CD8-positive, alpha-beta memory T cell (primary cell): ENCODE data around the gene NAA80. TPM values are rescaled to one million over a fixed set of nuclear protein-coding genes. Genes with fewer than 3 reads are reported as not detected.
A peak's percentile ranks its signal among the peaks of the same experiment; 100 is the strongest.

Experiments
- CTCF ChIA-PET: fragments of 350-600 bp; sonication (Branson Sonifier 250); formaldehyde crosslinking; loops from one replicate; lab custom pipeline; 2021; ENCODE audit warnings: antibody characterized with exemption; lab: Charles Lee
- POLR2A ChIA-PET: fragments of 350-600 bp; sonication (Branson Sonifier 250); formaldehyde crosslinking; loops from one replicate; lab custom pipeline; 2021; ENCODE audit warnings: antibody characterized with exemption; lab: Charles Lee
- DNase-seq, 5 donors: peaks; one replicate each; pipeline versions ENCODE4 v3.0.0 to v3.0.0-alpha.2; 2020 to 2022; ENCODE audit warnings: mixed read lengths in 1 of 5
- H3K27ac ChIP-seq: one replicate; pipeline ENCODE4 v1.7.0; 2013; ENCODE audit warnings: low read depth, mild to moderate bottlenecking, low read length, moderate library complexity
- H3K27me3 ChIP-seq: 2 replicates; pipeline ENCODE4 v1.7.0; 2013; ENCODE audit warnings: low read length, mild to moderate bottlenecking; ENCODE audit not compliant: insufficient read depth, poor library complexity, severe bottlenecking
- H3K36me3 ChIP-seq: 2 replicates; pipeline ENCODE4 v1.7.0; 2013; ENCODE audit warnings: mild to moderate bottlenecking, low read length, moderate library complexity; ENCODE audit not compliant: insufficient read depth
- H3K4me1 ChIP-seq: 2 replicates; pipeline ENCODE4 v1.7.0; 2013; ENCODE audit warnings: mild to moderate bottlenecking, low read length, moderate library complexity; ENCODE audit not compliant: insufficient read depth
- H3K4me3 ChIP-seq: 2 replicates; pipeline ENCODE4 v1.7.0; 2013; ENCODE audit warnings: mild to moderate bottlenecking, low read length
- H3K9me3 ChIP-seq: 2 replicates; pipeline ENCODE4 v1.7.0; 2013; ENCODE audit warnings: mild to moderate bottlenecking, low read length
- H3K27ac Mint-ChIP-seq, 8 donors: one replicate each; pipeline ENCODE4 v1.8.0; 2020 to 2021; ENCODE audit warnings: mixed read lengths in 8 of 8, mild to moderate bottlenecking in 6 of 8, inconsistent platforms in 3 of 8, moderate library complexity in 3 of 8
- H3K27me3 Mint-ChIP-seq, 2 donors: one replicate each; pipeline ENCODE4 v1.8.0; 2020 to 2021; ENCODE audit warnings: mixed read lengths in 2 of 2, mild to moderate bottlenecking in 1 of 2, moderate library complexity in 1 of 2
- H3K36me3 Mint-ChIP-seq, 3 donors: one replicate each; pipeline ENCODE4 v1.8.0; 2020 to 2021; ENCODE audit warnings: mixed read lengths in 3 of 3, inconsistent platforms in 1 of 3, mild to moderate bottlenecking in 1 of 3
- H3K4me1 Mint-ChIP-seq, 3 donors: one replicate each; pipeline ENCODE4 v1.8.0; 2020 to 2021; ENCODE audit warnings: mixed read lengths in 3 of 3, inconsistent platforms in 1 of 3, mild to moderate bottlenecking in 1 of 3
- H3K4me3 Mint-ChIP-seq, 7 donors: one replicate each; pipeline ENCODE4 v1.8.0; 2020 to 2021; ENCODE audit warnings: mixed read lengths in 7 of 7, mild to moderate bottlenecking in 6 of 7, moderate library complexity in 4 of 7, inconsistent platforms in 2 of 7
- H3K9me3 Mint-ChIP-seq, 5 donors: one replicate each; pipeline ENCODE4 v1.8.0; 2020 to 2022; ENCODE audit warnings: mixed read lengths in 5 of 5, mild to moderate bottlenecking in 3 of 5, moderate library complexity in 2 of 5, inconsistent platforms in 1 of 5
- polyA plus RNA-seq: library from polyadenylated mRNA; unstranded; fragments of 300-500 nt; fragmentation: Illumina TruSeq; gene quantifications from one replicate; pipeline ENCODE4 v1.2.3, GENCODE V29; 2021
- total RNA-seq, 2 experiments: library from RNA; stranded (reverse); gene quantifications; one replicate each; pipeline ENCODE4 v1.2.3, GENCODE V29; 2021

NAA80 gene
- total and polyA plus RNA-seq, 3 experiments from 2014 or later, result 17.3 to 19.3 (median 18.3) TPM

DNA sequence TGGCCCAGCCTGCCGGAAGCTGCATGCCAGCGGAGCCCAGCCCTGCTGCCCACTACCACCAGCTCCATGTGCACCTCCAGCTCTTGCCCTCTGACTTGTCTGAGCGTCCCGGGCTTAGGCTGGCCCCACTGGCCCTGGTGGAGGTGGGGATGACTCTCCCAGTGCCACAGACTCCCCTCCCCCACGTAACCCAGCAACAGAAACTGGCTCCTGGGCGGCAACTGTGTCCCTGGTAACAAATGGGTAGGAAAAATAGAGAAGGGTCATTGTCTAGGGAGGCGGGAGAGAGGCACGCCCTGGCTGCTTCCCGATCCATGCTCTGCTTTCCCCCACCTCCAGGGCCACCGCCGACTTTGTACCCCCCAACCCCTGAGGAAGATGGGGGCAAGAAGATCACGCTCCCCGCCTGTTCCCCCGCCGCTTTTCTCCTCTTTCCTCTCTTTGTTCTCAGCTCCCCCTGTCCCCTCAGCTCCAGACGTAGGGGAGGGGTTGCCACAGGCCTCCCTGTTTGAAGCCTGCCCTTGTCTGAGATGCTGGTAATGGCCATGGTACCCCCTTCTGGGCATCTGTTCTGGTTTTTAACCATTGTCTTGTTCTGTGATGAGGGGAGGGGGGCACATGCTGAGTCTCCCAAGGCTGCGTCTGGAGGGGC is 41.0 kb downstream of the NAA80 start:
- no peak overlapping the region for H3K4me3 ChIP-seq
- POLR2A ChIA-PET, result interaction anchor here (0.6 to 2.4 kb wide), 4 partner anchors 17 to 92 kb away, joined by 3 to 11 read pairs (median 8); partner anchors contain the start of genes GNAI2 and NPRL2
- H3K27ac ChIP-seq, result no peak overlapping the region
- peaks cover 0 to 21% (median 12%) of the 10 kb centered on the region in 3 donors for H3K4me1 Mint-ChIP-seq
- H3K9me3 Mint-ChIP-seq, result no peaks in the 10 kb centered on the region
- H3K27ac Mint-ChIP-seq, result no peak overlapping the region
- DNase-seq, result no peak
- H3K36me3 Mint-ChIP-seq, result peaks cover 4 to 59% (median 5%) of the 10 kb centered on the region in 3 donors
- H3K27me3 Mint-ChIP-seq, result peaks cover 0 to 2% of the 10 kb centered on the region in 2 donors
- CTCF ChIA-PET, result interaction anchor here (1.1 to 8.3 kb wide), 7 partner anchors 10 to 69 kb away, joined by 3 to 101 read pairs (median 7); partner anchors contain the start of gene GNAI2
- H3K4me3 Mint-ChIP-seq, result peak overlapping the region in 1 of 7 donors; percentile 70
- H3K36me3 ChIP-seq, result peaks cover 36% of the 10 kb centered on the region
- H3K9me3 ChIP-seq, result no peaks in the 10 kb centered on the region
- no peaks in the 10 kb centered on the region for H3K27me3 ChIP-seq
- H3K4me1 ChIP-seq, result peaks cover 5% of the 10 kb centered on the region

DNA sequence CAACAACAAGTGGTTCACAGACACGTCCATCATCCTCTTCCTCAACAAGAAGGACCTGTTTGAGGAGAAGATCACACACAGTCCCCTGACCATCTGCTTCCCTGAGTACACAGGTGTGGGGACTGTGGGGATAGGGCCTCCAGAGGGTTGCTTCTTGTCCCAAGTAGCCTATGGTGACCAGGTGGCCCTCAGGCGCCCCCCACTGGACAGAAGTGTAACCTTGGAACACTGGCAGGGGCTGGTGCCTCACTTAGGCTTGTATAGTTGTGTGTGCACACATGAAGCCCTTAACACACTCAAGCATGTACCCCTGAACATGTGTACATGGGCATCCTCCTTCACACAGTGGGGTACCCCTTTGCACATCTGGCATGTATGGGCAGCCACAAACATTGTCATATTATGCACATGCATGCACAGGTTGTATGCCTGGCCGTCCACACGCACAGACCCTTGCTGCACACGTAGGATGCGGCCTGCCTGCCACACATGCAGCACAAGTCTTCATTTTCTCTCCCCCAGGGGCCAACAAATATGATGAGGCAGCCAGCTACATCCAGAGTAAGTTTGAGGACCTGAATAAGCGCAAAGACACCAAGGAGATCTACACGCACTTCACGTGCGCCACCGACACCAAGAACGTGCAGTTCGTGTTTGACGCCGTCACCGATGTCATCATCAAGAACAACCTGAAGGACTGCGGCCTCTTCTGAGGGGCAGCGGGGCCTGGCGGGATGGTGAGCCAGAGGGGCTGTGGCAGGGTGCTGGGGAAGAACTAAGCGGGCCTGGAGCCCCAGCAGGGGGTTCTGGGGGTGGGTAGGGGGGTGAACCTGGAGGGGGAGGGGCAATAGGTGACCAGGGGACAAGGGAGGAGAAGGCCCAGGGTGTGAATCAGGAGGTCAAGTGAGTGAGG is 42.0 kb downstream of the NAA80 start:
- no peak overlapping the region for H3K4me3 ChIP-seq
- H3K4me1 Mint-ChIP-seq, result peaks cover 0 to 21% (median 12%) of the 10 kb centered on the region in 3 donors
- peaks cover 12% of the 10 kb centered on the region for H3K4me1 ChIP-seq
- no peak overlapping the region for H3K4me3 Mint-ChIP-seq
- POLR2A ChIA-PET, result no interaction called here
- H3K36me3 ChIP-seq, result peaks cover 45% of the 10 kb centered on the region
- no peaks in the 10 kb centered on the region for H3K9me3 ChIP-seq
- no peak for DNase-seq
- peak overlapping the region in 3 of 8 donors; percentile 15 to 84 (median 50) for H3K27ac Mint-ChIP-seq
- H3K9me3 Mint-ChIP-seq, result no peaks in the 10 kb centered on the region
- no peak overlapping the region for H3K27ac ChIP-seq
- CTCF ChIA-PET, result interaction anchor here (0.9 to 8.3 kb wide), 7 partner anchors 9 to 62 kb away, joined by 3 to 101 read pairs (median 7); partner anchors contain the start of gene GNAI2
- H3K36me3 Mint-ChIP-seq, result peaks cover 4 to 66% (median 5%) of the 10 kb centered on the region in 3 donors
- H3K27me3 Mint-ChIP-seq, result peaks cover 0 to 2% of the 10 kb centered on the region in 2 donors
- no peaks in the 10 kb centered on the region for H3K27me3 ChIP-seq

- H3K27ac ChIP-seq, result no peak overlapping the region
- Mint-ChIP-seq H3K36me3 (peaks cover 4 to 82% (median 5%) of the 10 kb centered on the region in 3 donors), H3K27me3 (peaks cover 0 to 2% of the 10 kb centered on the region in 2 donors), H3K4me1 (peaks cover 10 to 32% (median 16%) of the 10 kb centered on the region in 3 donors), H3K4me3 (no peak overlapping the region), H3K9me3 (no peaks in the 10 kb centered on the region), H3K27ac (peak overlapping the region in 2 of 8 donors; percentile 4 to 83)
- POLR2A ChIA-PET, result no interaction called here
- H3K36me3 ChIP-seq, result peaks cover 55% of the 10 kb centered on the region
- DNase-seq, result no peak
- no peak overlapping the region for H3K4me3 ChIP-seq
- no peaks in the 10 kb centered on the region for H3K9me3 ChIP-seq
- peaks cover 29% of the 10 kb centered on the region for H3K4me1 ChIP-seq
- CTCF ChIA-PET, result interaction anchor here (0.7 to 8.3 kb wide), 4 partner anchors 7 to 37 kb away, joined by 3 to 101 read pairs (median 5); no protein-coding TSS in a partner anchor
- no peaks in the 10 kb centered on the region for H3K27me3 ChIP-seq
These were observed 44.0 kb downstream of the NAA80 start for GRCh38 chr3:50255251-50255615.

- H3K4me3 Mint-ChIP-seq, result no peak overlapping the region
- Histone ChIP-seq H3K27me3 (no peaks in the 10 kb centered on the region), H3K4me3 (no peak overlapping the region), H3K4me1 (peaks cover 32% of the 10 kb centered on the region), H3K9me3 (no peaks in the 10 kb centered on the region), H3K27ac (no peak overlapping the region), H3K36me3 (peaks cover 58% of the 10 kb centered on the region)
- peaks cover 13 to 35% (median 20%) of the 10 kb centered on the region in 3 donors for H3K4me1 Mint-ChIP-seq
- peaks cover 0 to 2% of the 10 kb centered on the region in 2 donors for H3K27me3 Mint-ChIP-seq
- peaks cover 4 to 87% (median 5%) of the 10 kb centered on the region in 3 donors for H3K36me3 Mint-ChIP-seq
- CTCF ChIA-PET, result interaction anchor here (1.3 to 8.3 kb wide), 3 partner anchors 6 to 28 kb away, joined by 3 to 101 read pairs (median 5); no protein-coding TSS in a partner anchor
- H3K9me3 Mint-ChIP-seq, result no peaks in the 10 kb centered on the region
- POLR2A ChIA-PET, result no interaction called here
- peak overlapping the region in 3 of 8 donors; percentile 4 to 72 (median 36) for H3K27ac Mint-ChIP-seq
- DNase-seq, result no peak
These were observed 44.5 kb downstream of the NAA80 start for GRCh38 chr3:50254577-50255250.

- H3K27ac ChIP-seq, result no peak overlapping the region
- no peak for DNase-seq
- H3K27me3 Mint-ChIP-seq, result peaks cover 0 to 2% of the 10 kb centered on the region in 2 donors
- H3K27me3 ChIP-seq, result no peaks in the 10 kb centered on the region
- POLR2A ChIA-PET, result interaction anchor here (0.7 kb wide), 1 partner anchor 18 kb away, joined by 3 read pairs; no protein-coding TSS in a partner anchor
- no peak overlapping the region for H3K4me3 ChIP-seq
- H3K4me1 Mint-ChIP-seq, result peaks cover 31 to 55% (median 33%) of the 10 kb centered on the region in 3 donors
- no peak overlapping the region for H3K4me3 Mint-ChIP-seq
- peaks cover 0 to 68% (median 2%) of the 10 kb centered on the region in 3 donors for H3K36me3 Mint-ChIP-seq
- H3K9me3 ChIP-seq, result no peaks in the 10 kb centered on the region
- H3K4me1 ChIP-seq, result peaks cover 63% of the 10 kb centered on the region
- CTCF ChIA-PET, result interaction anchor here (0.7 to 7.3 kb wide), 5 partner anchors 7 to 28 kb away, joined by 3 to 241 read pairs (median 4); partner anchors contain the start of gene GNAI2
- peaks cover 51% of the 10 kb centered on the region for H3K36me3 ChIP-seq
- H3K27ac Mint-ChIP-seq, result peak overlapping the region; percentile 47 to 90 (median 76)
- no peaks in the 10 kb centered on the region for H3K9me3 Mint-ChIP-seq
These were observed 48.0 kb downstream of the NAA80 start for GRCh38 chr3:50251220-50251619.

DNA sequence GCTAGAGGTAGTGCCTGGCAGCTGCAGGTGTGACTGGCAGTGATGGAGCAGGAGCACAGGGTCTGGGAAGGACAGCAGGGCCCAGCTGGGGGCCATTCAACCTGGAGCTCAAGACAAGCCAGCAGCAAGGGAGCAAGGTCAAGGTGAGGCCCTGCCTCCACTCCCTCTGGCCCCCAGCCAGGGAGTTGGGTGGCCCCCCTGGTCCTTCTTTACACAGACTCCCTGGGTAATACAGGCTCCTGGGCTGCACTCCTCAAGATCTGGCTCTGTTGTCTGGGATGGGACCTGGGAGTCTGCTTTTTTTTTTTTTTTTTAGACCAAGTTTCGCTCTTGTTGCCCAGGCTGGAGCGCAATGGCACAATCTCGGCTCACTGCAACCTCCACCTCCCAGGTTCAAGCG is 48.7 kb downstream of the NAA80 start:
- Histone ChIP-seq H3K9me3 (no peaks in the 10 kb centered on the region), H3K27ac (peak overlapping the region; percentile 42), H3K36me3 (peaks cover 49% of the 10 kb centered on the region), H3K4me1 (peaks cover 70% of the 10 kb centered on the region), H3K4me3 (no peak overlapping the region), H3K27me3 (no peaks in the 10 kb centered on the region)
- CTCF ChIA-PET, result interaction anchor here (1.1 to 7.3 kb wide), 3 partner anchors 8 to 56 kb away, joined by 5 to 241 read pairs (median 101); partner anchors contain the start of gene GNAI2
- no peak for DNase-seq
- POLR2A ChIA-PET, result interaction anchor here (0.5 to 0.6 kb wide), 2 partner anchors 24 to 72 kb away, joined by 3 to 4 read pairs; no protein-coding TSS in a partner anchor
- peak overlapping the region in 5 of 8 donors; percentile 70 to 89 (median 84) for H3K27ac Mint-ChIP-seq
- peaks cover 0 to 66% (median 2%) of the 10 kb centered on the region in 3 donors for H3K36me3 Mint-ChIP-seq
- peaks cover 37 to 62% (median 40%) of the 10 kb centered on the region in 3 donors for H3K4me1 Mint-ChIP-seq
- no peaks in the 10 kb centered on the region for H3K9me3 Mint-ChIP-seq
- H3K4me3 Mint-ChIP-seq, result peak overlapping the region in 1 of 7 donors; percentile 49
- peaks cover 0 to 2% of the 10 kb centered on the region in 2 donors for H3K27me3 Mint-ChIP-seq

- CTCF ChIA-PET, result interaction anchor here (1.1 to 7.3 kb wide), 4 partner anchors 9 to 55 kb away, joined by 3 to 241 read pairs (median 53); partner anchors contain the start of gene GNAI2
- H3K4me1 ChIP-seq, result peaks cover 80% of the 10 kb centered on the region
These were observed 49.7 kb downstream of the NAA80 start for GRCh38 chr3:50249457-50249856.

More at GRCh38 chr3:50249457-50249856, 49.7 kb downstream of the NAA80 start:
- H3K27me3 Mint-ChIP-seq, result peaks cover 0 to 1% of the 10 kb centered on the region in 2 donors
- peak overlapping the region in 4 of 8 donors; percentile 41 to 87 (median 53) for H3K27ac Mint-ChIP-seq
- H3K4me3 Mint-ChIP-seq, result no peak overlapping the region
- Histone ChIP-seq H3K9me3 (no peaks in the 10 kb centered on the region), H3K27ac (no peak overlapping the region), H3K27me3 (no peaks in the 10 kb centered on the region), H3K36me3 (peaks cover 44% of the 10 kb centered on the region), H3K4me3 (no peak overlapping the region)
- H3K4me1 Mint-ChIP-seq, result peaks cover 43 to 73% (median 48%) of the 10 kb centered on the region in 3 donors
- POLR2A ChIA-PET, result no interaction called here
- DNase-seq, result no peak
- H3K9me3 Mint-ChIP-seq, result no peaks in the 10 kb centered on the region
- H3K36me3 Mint-ChIP-seq, result peaks cover 0 to 59% (median 2%) of the 10 kb centered on the region in 3 donors
